Limb (tissue), 2 donors: ENCODE measurements around the gene CD244.
"Not testable (repeated sequence)": the region's sequence is repeated elsewhere in the genome, so short reads cannot be mapped to it uniquely, and the experiment has no call there.

Experiments used
- DNase-seq, 2 donors: peaks; one replicate each; pipeline ENCODE4 v3.0.0-alpha.2; 2016; ENCODE audit errors: extremely low spot score in 2 of 2

The CD244 gene

GRCh38 chr1:160862203-160863060 is at the start of gene CD244:
TSS of gene CD244 (minus strand) at chr1:160862887. CDS start at chr1:160862677, 210 bp downstream.
- DNase-seq, result no peak

- DNase-seq, result no peak
Measured at GRCh38 chr1:160911925-160912324, 49.2 kb upstream of the CD244 start.

GRCh38 chr1:160911441-160911840 is 48.8 kb upstream of the CD244 start:
- DNase-seq, result no peak

GRCh38 chr1:160910170-160910750 is 47.6 kb upstream of the CD244 start:
- no peak for DNase-seq

GRCh38 chr1:160907976-160908375 is 45.3 kb upstream of the CD244 start:
- DNase-seq, result no peak

GRCh38 chr1:160905617-160905989 is 42.9 kb upstream of the CD244 start:
- no peak for DNase-seq

- no peak for DNase-seq
Measured at GRCh38 chr1:160904783-160905616, 42.3 kb upstream of the CD244 start.

- not testable (repeated sequence) for DNase-seq
Measured at GRCh38 chr1:160902251-160902650, 39.6 kb upstream of the CD244 start.

- no peak for DNase-seq
Measured at GRCh38 chr1:160901768-160902167, 39.1 kb upstream of the CD244 start.

- not testable (repeated sequence) for DNase-seq
Measured at GRCh38 chr1:160900683-160901082, 38.0 kb upstream of the CD244 start.

- DNase-seq, result not testable (repeated sequence)
Measured at GRCh38 chr1:160894368-160895135, 31.9 kb upstream of the CD244 start.

- DNase-seq, result no peak
Measured at GRCh38 chr1:160891474-160891873, 28.8 kb upstream of the CD244 start.

GRCh38 chr1:160888926-160889325 is 26.2 kb upstream of the CD244 start:
- no peak for DNase-seq

GRCh38 chr1:160887071-160887470 is 24.4 kb upstream of the CD244 start:
- DNase-seq, result no peak

- no peak for DNase-seq
Measured at GRCh38 chr1:160885042-160885441, 22.4 kb upstream of the CD244 start, which contains the start of gene ITLN1. TSS of gene ITLN1 (minus strand) at chr1:160885180. CDS start at chr1:160884877, 303 bp downstream.

- DNase-seq, result no peak
Measured at GRCh38 chr1:160884579-160884978, 21.9 kb upstream of the CD244 start.

GRCh38 chr1:160883581-160884513 is 21.2 kb upstream of the CD244 start:
- DNase-seq, result no peak

GRCh38 chr1:160882582-160882981 is 19.9 kb upstream of the CD244 start:
- DNase-seq, result no peak

GRCh38 chr1:160881264-160881663 is 18.6 kb upstream of the CD244 start:
- not testable (repeated sequence) for DNase-seq

GRCh38 chr1:160880216-160880615 is 17.5 kb upstream of the CD244 start:
- no peak for DNase-seq
